ENCODE measurements around the gene HPD. TPM values are rescaled to one million over a fixed set of nuclear protein-coding genes. Genes with fewer than 3 reads are reported as not detected.
A peak's percentile ranks its signal among the peaks of the same experiment; 100 is the strongest.
"Not testable (repeated sequence)": the region's sequence is repeated elsewhere in the genome, so short reads cannot be mapped to it uniquely, and the experiment has no call there.

HPD gene
- total RNA-seq, 1 donor from 2014 or later, result not detected

- DNase-seq (ENCODE audit: low read depth in 2 of 2), result peak; percentile 75 to 91
Observed at GRCh38 chr12:121799842-121800693, 58.6 kb downstream of the HPD start.

GRCh38 chr12:121799156-121799841 is 59.4 kb downstream of the HPD start:
- peak; percentile 76 to 89 for DNase-seq (ENCODE audit: low read depth in 2 of 2)

GRCh38 chr12:121798787-121799155 is 59.9 kb downstream of the HPD start:
- DNase-seq (ENCODE audit: low read depth in 2 of 2), result no peak

- peak; percentile 61 to 65 for DNase-seq (ENCODE audit: low read depth in 2 of 2)
Observed at GRCh38 chr12:121797937-121798786, 60.5 kb downstream of the HPD start.

- DNase-seq (ENCODE audit: low read depth in 2 of 2), result peak; percentile 89 to 92
Observed at GRCh38 chr12:121796855-121797751, 61.6 kb downstream of the HPD start.

- DNase-seq (ENCODE audit: low read depth in 2 of 2), result peak; percentile 90
Observed at GRCh38 chr12:121795034-121795968, 63.4 kb downstream of the HPD start.

GRCh38 chr12:121794534-121795033 is 64.1 kb downstream of the HPD start:
- peak in 1 of 2 donors; percentile 51 for DNase-seq (ENCODE audit: low read depth in 2 of 2)

GRCh38 chr12:121793838-121794533 is 64.7 kb downstream of the HPD start:
- DNase-seq (ENCODE audit: low read depth in 2 of 2), result peak; percentile 86 to 95

GRCh38 chr12:121793440-121793837 is 65.2 kb downstream of the HPD start, which contains the start of gene RHOF:
Gene RHOF (minus strand): TSS chr12:121793688. CDS start chr12:121793633, 55 bp downstream.
- DNase-seq (ENCODE audit: low read depth in 2 of 2), result peak in 1 of 2 donors; percentile 35

- DNase-seq (ENCODE audit: low read depth in 2 of 2), result no peak
Observed at GRCh38 chr12:121792607-121793439, 65.8 kb downstream of the HPD start.

- no peak for DNase-seq (ENCODE audit: low read depth in 2 of 2)
Observed at GRCh38 chr12:121791671-121792551, 66.7 kb downstream of the HPD start.

GRCh38 chr12:121790785-121791184 is 67.9 kb downstream of the HPD start:
- not testable (repeated sequence) for DNase-seq (ENCODE audit: low read depth in 2 of 2)

- DNase-seq (ENCODE audit: low read depth in 2 of 2), result peak; percentile 31 to 87
Observed at GRCh38 chr12:121789800-121790728, 68.6 kb downstream of the HPD start.

All from lung microvascular endothelial cell (primary cell).